ENCODE data around the gene GSK3A. TPM values are rescaled to one million over a fixed set of nuclear protein-coding genes. Genes with fewer than 3 reads are reported as not detected.

Gene GSK3A
- total and polyA plus RNA-seq, 2 of the 4 experiments (the other 2 are of a cell fraction) = 8.1 to 43.3 TPM

DNA sequence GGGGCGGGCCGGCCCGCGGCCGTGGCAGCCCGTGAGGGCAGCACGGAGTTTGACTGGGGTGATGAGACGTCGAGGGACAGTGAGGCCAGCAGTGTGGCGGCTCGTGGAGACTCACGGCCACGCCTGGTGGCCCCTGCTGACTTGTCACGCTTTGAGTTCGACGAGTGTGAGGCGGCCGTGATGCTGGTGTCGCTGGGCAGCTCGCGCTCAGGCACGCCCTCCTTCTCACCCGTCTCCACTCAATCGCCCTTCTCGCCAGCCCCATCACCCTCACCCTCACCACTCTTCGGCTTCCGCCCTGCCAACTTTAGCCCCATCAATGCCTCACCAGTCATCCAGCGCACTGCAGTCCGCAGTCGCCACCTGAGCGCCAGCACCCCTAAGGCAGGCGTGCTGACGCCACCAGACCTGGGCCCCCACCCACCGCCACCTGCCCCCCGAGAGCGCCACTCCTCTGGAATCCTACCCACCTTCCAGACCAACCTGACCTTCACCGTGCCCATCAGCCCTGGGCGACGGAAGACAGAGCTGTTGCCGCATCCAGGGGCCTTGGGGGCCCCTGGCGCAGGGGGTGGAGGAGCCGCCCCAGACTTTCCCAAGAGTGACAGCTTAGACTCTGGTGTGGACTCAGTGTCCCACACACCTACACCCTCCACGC, 31.1 kb upstream of the GSK3A start:
- no peak overlapping the region for H4K8ac ChIP-seq (ENCODE audit: low read depth in 2 of 2, low read length in 2 of 2)
- H3K23ac ChIP-seq (ENCODE audit: low read depth, low read length) = no peak overlapping the region
- no peak overlapping the region for H2BK20ac ChIP-seq (ENCODE audit: low read depth, low read length)
- H3K27me3 ChIP-seq (ENCODE audit: control insufficient read depth, insufficient read depth, low read length) = no peaks in the 10 kb centered on the region
- peak overlapping the region; percentile 33 for H2AFZ ChIP-seq (replicated peaks; ENCODE audit: low read length, poor library complexity)
- no peak overlapping the region for H2AK9ac ChIP-seq (replicated peaks; ENCODE audit: low read depth, low read length, poor library complexity)
- no peak overlapping the region for H3K27ac ChIP-seq (ENCODE audit: insufficient read depth, low read length)
- CTCF ChIA-PET = no interaction called here
- no peak overlapping the region for H2BK5ac ChIP-seq (ENCODE audit: low read depth, low read length, poor library complexity, severe bottlenecking)
- H3K4me2 ChIP-seq (ENCODE audit: low read depth, low read length) = no peak overlapping the region
- TF ChIP-seq ELK1 (IDR thresholded peaks at IDR 0.05; ENCODE audit: borderline replicate concordance, low read depth, low read length) = no peak
- TF ChIP-seq, protein P1, sequence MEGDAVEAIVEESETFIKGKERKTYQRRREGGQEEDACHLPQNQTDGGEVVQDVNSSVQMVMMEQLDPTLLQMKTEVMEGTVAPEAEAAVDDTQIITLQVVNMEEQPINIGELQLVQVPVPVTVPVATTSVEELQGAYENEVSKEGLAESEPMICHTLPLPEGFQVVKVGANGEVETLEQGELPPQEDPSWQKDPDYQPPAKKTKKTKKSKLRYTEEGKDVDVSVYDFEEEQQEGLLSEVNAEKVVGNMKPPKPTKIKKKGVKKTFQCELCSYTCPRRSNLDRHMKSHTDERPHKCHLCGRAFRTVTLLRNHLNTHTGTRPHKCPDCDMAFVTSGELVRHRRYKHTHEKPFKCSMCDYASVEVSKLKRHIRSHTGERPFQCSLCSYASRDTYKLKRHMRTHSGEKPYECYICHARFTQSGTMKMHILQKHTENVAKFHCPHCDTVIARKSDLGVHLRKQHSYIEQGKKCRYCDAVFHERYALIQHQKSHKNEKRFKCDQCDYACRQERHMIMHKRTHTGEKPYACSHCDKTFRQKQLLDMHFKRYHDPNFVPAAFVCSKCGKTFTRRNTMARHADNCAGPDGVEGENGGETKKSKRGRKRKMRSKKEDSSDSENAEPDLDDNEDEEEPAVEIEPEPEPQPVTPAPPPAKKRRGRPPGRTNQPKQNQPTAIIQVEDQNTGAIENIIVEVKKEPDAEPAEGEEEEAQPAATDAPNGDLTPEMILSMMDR (conservative IDR thresholded peaks at IDR 0.05; ENCODE audit: low read depth, low read length) = no peak
- TF ChIP-seq POLR2A (IDR thresholded peaks at IDR 0.05; ENCODE audit: low read depth, low read length) = no peak
- no peak for TF ChIP-seq FOS (IDR thresholded peaks at IDR 0.05; ENCODE audit: low read depth, low read length)
- TF ChIP-seq MAFK (IDR thresholded peaks at IDR 0.05; ENCODE audit: low read depth, low read length) = no peak
- no peak for TF ChIP-seq USF2 (IDR thresholded peaks at IDR 0.05; ENCODE audit: low read depth, low read length)
- TF ChIP-seq RFX5 (IDR thresholded peaks at IDR 0.05; ENCODE audit: low read depth, low read length) = no peak
- no peak for TF ChIP-seq CHD1 (IDR thresholded peaks at IDR 0.05; ENCODE audit: low read depth, low read length)
- TF ChIP-seq SMC3 (IDR thresholded peaks at IDR 0.05; ENCODE audit: low read depth, low read length) = no peak
- TF ChIP-seq MAZ (IDR thresholded peaks at IDR 0.05; ENCODE audit: borderline replicate concordance, low read depth, low read length) = no peak
- TF ChIP-seq RCOR1 (IDR thresholded peaks at IDR 0.05; ENCODE audit: insufficient replicate concordance, low read length) = no peak
- TF ChIP-seq MXI1 (IDR thresholded peaks at IDR 0.05; ENCODE audit: borderline replicate concordance, low read depth, low read length) = no peak
- ATAC-seq (ENCODE audit: low read depth) = no peak
- peaks cover 19% of the 10 kb centered on the region for H3K4me1 ChIP-seq (ENCODE audit: control insufficient read depth, insufficient read depth, low read length)
- H3K9me3 ChIP-seq (ENCODE audit: control insufficient read depth, insufficient read depth, low read length) = no peaks in the 10 kb centered on the region
- no peak overlapping the region for H2BK120ac ChIP-seq (ENCODE audit: low read depth, low read length)
- no peak overlapping the region for H4K91ac ChIP-seq (ENCODE audit: insufficient read depth, low read depth, low read length)
- dilution Hi-C loops (cut with HindIII; ENCODE audit: low sequenced_read_pairs, unreplicated experiment) (no loop called here), intact Hi-C loops (cut with micrococcal nuclease) (no loop called here), in situ Hi-C loops (cut with MboI; ENCODE audit: low sequenced_read_pairs) (no loop called here)
- no peak overlapping the region for H3K9ac ChIP-seq (ENCODE audit: low read depth, low read length)
- H3K36me3 ChIP-seq (ENCODE audit: control insufficient read depth, insufficient read depth, low read length) = peaks cover 29% of the 10 kb centered on the region
- BruUV-seq (replicated peaks) = no TSS peak
- H3K79me1 ChIP-seq (ENCODE audit: low read depth in 1 of 2, low read length in 2 of 2) = peaks cover 37 to 75% of the 10 kb centered on the region in 2 experiments
- H4K20me1 ChIP-seq (ENCODE audit: insufficient read depth, low read length) = peaks cover 22% of the 10 kb centered on the region; the same call in 1 of the 2 replicates
- DNase-seq = no peak
- no peak overlapping the region for H4K5ac ChIP-seq (ENCODE audit: low read depth, low read length)
- peaks cover 8% of the 10 kb centered on the region; the same call in 1 of the 2 replicates for H3K9me1 ChIP-seq (ENCODE audit: insufficient read depth, low read length)
- POLR2A ChIA-PET (ENCODE audit: unreplicated experiment) = no interaction called here
- H3K4ac ChIP-seq (ENCODE audit: low read depth, low read length) = no peak overlapping the region
- WGBS, 2 experiments (ENCODE audit: extremely low coverage in 2 of 2, insufficient read length in 1 of 2) = 93% methylated on average over 36 of the region's 43 CpGs; no CpG with 5 or more reads in 1 of the 2 experiments
- no peak overlapping the region for H3K4me3 ChIP-seq (ENCODE audit: insufficient read depth, low read depth, low read length)
- no peak overlapping the region for H3K14ac ChIP-seq (replicated peaks; ENCODE audit: low read depth, low read length)
- H3K18ac ChIP-seq (ENCODE audit: low read depth, low read length) = no peak overlapping the region
- no peak overlapping the region for H2BK15ac ChIP-seq (ENCODE audit: low read depth, low read length)
- H2AK5ac ChIP-seq (ENCODE audit: low read depth, low read length) = no peak overlapping the region
- H3K56ac ChIP-seq (ENCODE audit: extremely low read depth, insufficient read depth, low read length) = no peak overlapping the region

Data from IMR-90 (cell line).